Head of caudate nucleus (tissue), 42 donors: ENCODE results near the gene GORASP2.
A peak's percentile ranks its signal among the peaks of the same experiment; 100 is the strongest.
"Not testable (repeated sequence)": the region's sequence is repeated elsewhere in the genome, so short reads cannot be mapped to it uniquely, and the experiment has no call there.

Experiments
- DNase-seq, 42 donors: peaks; one replicate each; pipeline versions ENCODE4 v3.0.0 to v3.0.0-alpha.2; 2020 to 2021; ENCODE audit warnings: mixed read lengths in 7 of 42
- intact Hi-C: fragments of 100-400 bp; cut with DNase I; formaldehyde crosslinking; loops from one replicate; pipeline ENCODE4 v1.15.0; 2022

The GORASP2 gene

GRCh38 chr2:170928824-170929685, at the start of gene GORASP2:
Gene GORASP2, plus strand, starts transcription at chr2:170929253. Its CDS starts 88 bp downstream, at chr2:170929341.
- peak; percentile 93 to 99 (median 98) for DNase-seq
- intact Hi-C loops: no loop called here

- intact Hi-C loops: no loop called here
Measured at GRCh38 chr2:170881840-170882239, 47.2 kb upstream of the GORASP2 start.

GRCh38 chr2:170882758-170883157, 46.3 kb upstream of the GORASP2 start:
- no peak for DNase-seq
- intact Hi-C loops: no loop called here

More at GRCh38 chr2:170881840-170882239, 47.2 kb upstream of the GORASP2 start:
- DNase-seq: no peak

- DNase-seq: no peak
- intact Hi-C loops: no loop called here
Measured at GRCh38 chr2:170883683-170884082, 45.4 kb upstream of the GORASP2 start.

- DNase-seq: no peak
- intact Hi-C loops: no loop called here
Measured at GRCh38 chr2:170885130-170885791, 43.8 kb upstream of the GORASP2 start.

- DNase-seq: no peak
- intact Hi-C loops: no loop called here
Measured at GRCh38 chr2:170886386-170886785, 42.7 kb upstream of the GORASP2 start.

GRCh38 chr2:170887496-170887895, 41.6 kb upstream of the GORASP2 start:
- DNase-seq: no peak
- intact Hi-C loops: no loop called here

GRCh38 chr2:170887896-170888295, 41.2 kb upstream of the GORASP2 start:
- no peak for DNase-seq
- intact Hi-C loops: no loop called here

GRCh38 chr2:170891893-170892292, 37.2 kb upstream of the GORASP2 start:
- intact Hi-C loops: no loop called here
- DNase-seq: no peak

GRCh38 chr2:170892391-170892951, 36.6 kb upstream of the GORASP2 start:
- intact Hi-C loops: no loop called here

GRCh38 chr2:170895023-170895757, 33.9 kb upstream of the GORASP2 start:
- intact Hi-C loops: no loop called here
- DNase-seq: no peak

More at GRCh38 chr2:170892391-170892951, 36.6 kb upstream of the GORASP2 start:
- no peak for DNase-seq

- DNase-seq: no peak
- intact Hi-C loops: no loop called here
Measured at GRCh38 chr2:170896622-170897021, 32.4 kb upstream of the GORASP2 start.

- intact Hi-C loops: no loop called here
- no peak for DNase-seq
Measured at GRCh38 chr2:170897108-170897507, 31.9 kb upstream of the GORASP2 start.

GRCh38 chr2:170905864-170906263, 23.2 kb upstream of the GORASP2 start:
- intact Hi-C loops: no loop called here
- DNase-seq: no peak

GRCh38 chr2:170911314-170911889, 17.7 kb upstream of the GORASP2 start:
- DNase-seq: no peak
- intact Hi-C loops: no loop called here

GRCh38 chr2:170914994-170915666, 13.9 kb upstream of the GORASP2 start:
- intact Hi-C loops, DNase-seq: not testable (repeated sequence)

- intact Hi-C loops: no loop called here
- no peak for DNase-seq
Measured at GRCh38 chr2:170917219-170917913, 11.7 kb upstream of the GORASP2 start.

GRCh38 chr2:170917957-170918356, 11.1 kb upstream of the GORASP2 start:
- intact Hi-C loops: no loop called here
- no peak for DNase-seq
